Astrocyte of the spinal cord (primary cell): Measurements from ENCODE around the gene AARS2.

Source experiments
- DNase-seq: peaks from one replicate; pipeline ENCODE4 v3.0.0; 2011; ENCODE audit warnings: low read depth, low spot score
- H3K4me3 ChIP-seq: 2 replicates; pipeline ENCODE4 v1.5.1; 2011; ENCODE audit warnings: low read depth, mild to moderate bottlenecking, low read length, moderate library complexity
- CTCF ChIP-seq: IDR thresholded peaks from 2 replicates; pipeline ENCODE4 v1.5.1; 2012; ENCODE audit warnings: low read depth, mild to moderate bottlenecking, low read length, inconsistent platforms
- in situ Hi-C: cut with HindIII; loops from 2 replicates; pipeline ENCODE4 v1.10.0; 2017; ENCODE audit warnings: low sequenced_read_pairs

Gene AARS2

GRCh38 chr6:44258325-44258863 lies 54.8 kb downstream of the AARS2 start:
- in situ Hi-C loops = no loop called here
- no peak for DNase-seq
- TF ChIP-seq CTCF = no peak
- H3K4me3 ChIP-seq = no peak overlapping the region

GRCh38 chr6:44257753-44258324 lies 55.3 kb downstream of the AARS2 start:
- DNase-seq = no peak
- in situ Hi-C loops = no loop called here
- peak overlapping the region; percentile 85 for H3K4me3 ChIP-seq

GRCh38 chr6:44257025-44257752 lies 56.0 kb downstream of the AARS2 start, which contains the start of gene SLC35B2:
TSS of gene SLC35B2 (minus strand) at chr6:44257528. CDS start at chr6:44257410, 118 bp downstream.
- peak within 1 kb of the TSS; percentile 85 for H3K4me3 ChIP-seq
- TF ChIP-seq CTCF = peak; percentile 52
- in situ Hi-C loops = no loop called here
- peak; percentile 76 for DNase-seq

More at GRCh38 chr6:44257753-44258324, 55.3 kb downstream of the AARS2 start:
- no peak for TF ChIP-seq CTCF

- DNase-seq = no peak
- H3K4me3 ChIP-seq = peak overlapping the region; percentile 85
- in situ Hi-C loops = no loop called here
- no peak for TF ChIP-seq CTCF
These were observed 56.4 kb downstream of the AARS2 start for GRCh38 chr6:44256775-44257024.

- DNase-seq = no peak
- in situ Hi-C loops = no loop called here
- H3K4me3 ChIP-seq = peak overlapping the region; percentile 85
- no peak for TF ChIP-seq CTCF
These were observed 57.0 kb downstream of the AARS2 start for GRCh38 chr6:44255871-44256774.

GRCh38 chr6:44255105-44255808 lies 57.9 kb downstream of the AARS2 start:
- no peak overlapping the region for H3K4me3 ChIP-seq
- no peak for TF ChIP-seq CTCF
- no peak for DNase-seq
- in situ Hi-C loops = no loop called here
